ENCODE results near the gene GRM3.
"Not testable (repeated sequence)": the region's sequence is repeated elsewhere in the genome, so short reads cannot be mapped to it uniquely, and the experiment has no call there.

The GRM3 gene
- 0 reads per million in 4 donors for total RNA-seq

GRCh38 chr7:86643561-86644281 is at the start of gene GRM3:
Gene GRM3, plus strand, starts transcription at chr7:86643909. Its CDS starts 121,237 bp downstream, at chr7:86765146.
- DNase-seq = no peak

DNA sequence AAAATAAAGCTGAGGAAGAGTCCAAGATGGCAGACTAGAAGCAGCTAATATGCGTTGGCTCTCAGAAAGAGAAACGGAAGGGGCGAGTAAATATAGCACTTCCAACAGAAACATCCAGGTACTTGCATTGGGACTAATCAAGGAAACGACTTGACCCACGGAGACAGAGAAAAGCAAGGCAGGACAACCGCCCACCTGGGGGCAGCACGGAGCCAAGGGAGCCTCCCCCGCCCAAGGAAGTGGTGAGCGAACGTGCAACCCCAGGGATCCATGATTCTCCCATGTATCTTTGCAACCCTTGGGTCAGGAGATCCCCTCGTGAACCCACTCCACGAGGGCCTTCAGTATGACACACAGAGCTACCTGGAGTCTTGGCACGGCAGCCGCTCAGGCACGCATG is 45.4 kb upstream of the GRM3 start:
- no peak for DNase-seq

DNA sequence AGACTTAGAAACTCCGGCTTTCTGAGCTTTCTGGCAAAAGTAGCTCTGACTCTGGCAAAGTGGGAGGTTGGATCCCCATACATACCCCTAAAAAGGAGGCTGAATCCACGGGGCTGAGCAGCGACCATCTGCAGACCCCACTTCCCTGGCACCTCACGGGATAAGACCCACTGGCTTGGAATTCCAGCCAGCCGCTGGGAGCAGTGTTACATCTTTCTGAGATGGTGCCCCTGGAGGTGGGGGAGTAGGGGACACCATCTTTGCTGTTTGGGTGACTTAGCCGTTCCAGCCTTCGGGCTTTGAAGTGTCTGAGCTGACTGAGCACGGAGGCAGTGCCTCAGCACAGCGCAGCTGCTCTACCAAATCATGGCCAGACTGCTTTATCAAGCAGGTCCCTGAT is 45.0 kb upstream of the GRM3 start:
- no peak for DNase-seq

DNA sequence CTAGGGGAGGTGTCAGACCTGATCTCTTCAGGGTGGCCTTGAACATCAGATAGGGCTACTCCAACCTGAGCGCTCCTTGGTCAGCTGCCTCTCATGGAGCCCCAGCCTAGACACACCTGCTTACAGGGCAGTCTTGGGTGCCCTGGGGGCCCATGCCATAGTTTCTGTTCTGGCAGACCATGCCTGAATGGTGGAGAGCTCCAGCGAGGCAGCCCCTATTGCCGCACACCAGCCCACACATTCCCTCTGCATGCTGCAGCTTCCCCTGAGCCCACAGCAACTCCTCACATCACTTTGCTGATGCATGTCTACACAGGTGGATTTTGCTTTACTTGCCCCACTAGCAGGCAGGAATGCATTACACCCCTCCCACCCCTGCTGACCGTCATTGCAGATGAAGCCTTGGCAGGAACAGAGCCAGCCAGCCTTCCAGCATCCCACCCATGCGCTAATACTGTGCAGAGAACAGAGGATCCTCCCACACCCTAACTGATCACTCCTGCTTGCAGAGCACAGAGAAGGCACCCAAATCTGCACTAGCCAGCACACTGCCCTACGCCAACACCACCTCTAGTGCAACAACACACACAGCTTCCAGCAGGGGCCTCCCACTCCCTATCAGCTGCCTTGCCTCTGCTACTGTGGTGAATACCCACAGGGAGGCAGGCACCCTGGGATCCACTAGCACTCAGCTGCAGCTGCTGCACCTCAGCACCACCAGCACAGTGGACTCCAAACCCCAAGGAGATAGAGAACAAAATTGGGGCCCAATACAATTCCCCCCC is 43.0 kb upstream of the GRM3 start:
- no peak for DNase-seq

- DNase-seq = not testable (repeated sequence)
Observed at GRCh38 chr7:86615711-86616110, 28.0 kb upstream of the GRM3 start.

DNA sequence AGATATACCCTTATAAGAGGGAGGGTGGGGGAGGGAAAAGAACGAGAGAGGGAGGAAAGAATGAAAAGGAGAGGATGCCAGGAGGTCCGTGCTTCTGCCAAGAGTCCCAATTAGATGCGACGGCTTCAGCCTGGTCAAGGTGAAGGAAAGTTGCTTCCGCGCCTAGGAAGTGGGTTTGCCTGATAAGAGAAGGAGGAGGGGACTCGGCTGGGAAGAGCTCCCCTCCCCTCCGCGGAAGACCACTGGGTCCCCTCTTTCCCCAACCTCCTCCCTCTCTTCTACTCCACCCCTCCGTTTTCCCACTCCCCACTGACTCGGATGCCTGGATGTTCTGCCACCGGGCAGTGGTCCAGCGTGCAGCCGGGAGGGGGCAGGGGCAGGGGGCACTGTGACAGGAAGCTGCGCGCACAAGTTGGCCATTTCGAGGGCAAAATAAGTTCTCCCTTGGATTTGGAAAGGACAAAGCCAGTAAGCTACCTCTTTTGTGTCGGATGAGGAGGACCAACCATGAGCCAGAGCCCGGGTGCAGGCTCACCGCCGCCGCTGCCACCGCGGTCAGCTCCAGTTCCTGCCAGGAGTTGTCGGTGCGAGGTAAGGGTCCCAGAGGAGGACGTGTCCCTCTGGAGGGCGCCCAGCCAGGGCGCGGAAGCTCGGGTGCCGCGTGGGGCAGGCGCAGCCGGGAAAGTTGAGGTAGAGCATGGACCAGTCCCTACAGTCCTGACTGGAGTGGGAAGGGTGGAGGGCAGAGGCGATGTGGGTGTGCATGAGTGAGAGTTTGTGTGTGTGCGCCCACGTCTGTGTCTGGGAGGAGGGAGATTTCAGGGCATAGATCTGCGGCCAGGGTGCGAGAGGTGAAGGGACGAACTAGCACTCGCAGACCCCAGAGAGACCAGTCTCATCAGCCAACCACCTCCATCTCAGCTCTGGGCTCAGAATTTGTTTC is 844 bp downstream of the GRM3 start:
- DNase-seq = no peak

DNA sequence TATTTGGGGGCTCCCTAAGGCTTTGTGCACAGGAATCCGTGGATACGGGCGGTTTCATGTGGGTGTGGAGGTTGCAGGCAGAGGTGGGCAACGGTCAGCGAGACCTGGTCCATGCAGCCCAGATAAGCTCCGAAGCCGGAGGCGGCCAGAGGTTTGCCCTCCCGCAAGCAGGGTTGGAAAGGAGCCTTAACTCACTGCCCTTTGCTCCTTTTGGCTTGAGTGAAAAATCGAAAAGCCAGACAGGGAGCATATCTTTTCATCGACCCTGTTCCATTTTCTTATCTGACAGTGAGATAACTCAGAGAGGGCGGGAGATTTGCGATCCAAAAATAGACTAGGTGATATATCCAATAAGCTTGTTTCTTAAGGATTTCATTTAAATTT is 1.5 kb downstream of the GRM3 start:
- DNase-seq = no peak

DNA sequence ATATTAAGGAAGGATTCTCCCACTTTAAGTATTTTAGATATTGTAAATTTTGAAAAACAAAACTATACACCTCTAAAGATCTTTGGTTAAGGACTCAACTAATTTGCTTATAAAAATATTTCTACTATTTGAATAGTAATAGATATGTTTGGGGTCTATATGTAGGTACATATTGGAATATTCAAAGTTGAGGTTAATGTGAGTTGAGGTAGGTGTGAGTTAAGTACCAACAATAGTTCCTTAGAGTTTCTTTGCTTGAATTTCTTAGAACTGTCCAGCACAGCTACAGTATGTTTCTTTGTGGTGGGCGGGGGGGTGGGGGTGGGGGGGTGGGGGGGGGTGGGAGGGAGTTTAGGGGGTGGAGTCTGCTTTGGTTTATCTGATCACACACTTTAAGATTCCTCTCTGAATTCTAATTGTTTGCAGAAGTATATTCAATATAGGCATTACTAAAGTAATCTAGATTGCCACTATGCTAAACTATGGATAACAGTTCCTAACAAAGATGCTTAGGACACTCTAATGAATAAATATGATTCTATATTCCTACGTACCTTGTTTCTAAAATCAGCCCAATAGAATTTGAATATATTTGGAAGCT is 2.1 kb downstream of the GRM3 start:
- DNase-seq = no peak

DNA sequence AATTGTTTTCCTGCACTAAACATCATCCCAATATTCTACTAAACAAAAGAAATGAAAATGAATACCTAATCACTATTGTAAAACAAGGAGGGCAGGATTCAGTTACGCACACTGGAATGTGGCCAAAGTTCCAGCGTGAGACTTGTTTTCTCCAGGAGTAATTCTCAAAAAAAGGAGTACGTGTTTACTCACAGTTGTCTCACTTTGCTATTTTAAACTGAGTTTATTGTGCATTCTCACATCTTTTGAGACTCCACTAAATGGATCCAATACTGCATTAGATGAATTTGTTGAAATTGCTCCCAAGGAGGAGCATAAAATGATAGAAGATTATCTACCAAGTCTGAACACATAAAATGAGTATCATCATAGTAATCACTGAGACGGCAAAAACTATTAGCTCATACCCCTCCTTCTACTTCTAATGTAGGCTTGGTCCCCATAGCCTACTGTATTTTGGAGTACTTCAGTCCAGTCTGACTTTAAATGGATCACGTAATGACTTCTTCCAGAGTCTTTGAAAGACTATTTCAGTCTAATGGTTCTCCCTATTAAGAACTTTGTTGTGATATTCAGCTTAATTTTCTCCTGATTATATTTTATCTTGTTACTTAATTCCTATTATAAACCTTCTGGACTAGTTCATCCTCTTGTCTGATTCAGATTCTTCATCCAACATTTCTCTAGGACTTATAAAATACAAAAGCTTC is 3.8 kb downstream of the GRM3 start:
- no peak for DNase-seq

DNA sequence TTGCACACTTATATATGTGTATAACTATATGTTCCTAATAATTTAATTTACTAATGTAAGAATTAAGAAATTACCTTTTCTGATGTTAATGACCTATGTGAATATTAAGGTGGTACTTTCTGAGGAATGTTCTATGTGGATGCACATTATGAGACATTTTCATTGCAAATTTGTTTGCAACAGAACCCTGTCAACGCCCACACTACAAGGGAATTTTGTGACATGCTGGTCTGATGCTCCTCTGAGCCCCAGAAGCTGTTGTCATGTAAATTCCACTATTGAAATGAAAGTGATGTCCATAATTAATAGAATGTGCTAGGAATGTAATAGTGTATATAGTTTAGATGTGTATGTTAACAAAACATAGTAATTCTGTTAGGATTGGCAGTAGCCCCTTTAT is 4.5 kb downstream of the GRM3 start:
- no peak for DNase-seq

DNA sequence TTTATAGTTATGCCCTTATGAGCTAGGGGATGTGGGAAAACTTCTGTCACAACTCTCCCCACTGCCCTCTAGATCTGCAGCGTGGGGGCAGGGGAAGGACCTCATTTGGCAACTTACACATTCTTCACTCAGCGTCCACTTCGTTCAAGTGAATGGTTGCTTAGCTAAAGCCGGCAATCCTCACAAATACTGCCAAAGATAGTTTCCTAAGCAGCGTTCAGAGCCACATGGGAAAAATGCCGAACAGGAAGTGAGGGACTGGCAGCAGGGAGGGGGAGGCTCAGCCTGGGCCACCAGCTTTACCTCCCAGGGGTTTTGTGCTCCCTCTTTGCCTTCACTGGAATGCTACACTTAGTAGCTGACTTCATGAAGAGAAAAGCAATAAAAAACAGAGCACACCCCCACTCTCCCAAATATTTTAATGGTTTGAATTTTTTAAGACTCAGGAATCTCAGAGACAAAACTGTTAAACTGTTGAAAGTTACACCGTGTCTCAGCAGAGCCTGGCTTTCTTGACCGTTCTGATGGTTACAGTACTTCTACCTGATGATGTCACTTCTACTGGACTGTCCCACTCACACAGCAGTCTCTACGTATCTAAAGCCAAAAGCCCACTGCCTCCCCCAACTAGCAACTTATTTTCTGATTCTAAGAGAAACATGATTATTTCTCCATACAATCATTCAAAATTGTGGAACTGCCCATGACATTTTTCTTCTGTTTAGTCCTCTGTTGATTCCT is 10.4 kb downstream of the GRM3 start:
- DNase-seq = no peak

DNA sequence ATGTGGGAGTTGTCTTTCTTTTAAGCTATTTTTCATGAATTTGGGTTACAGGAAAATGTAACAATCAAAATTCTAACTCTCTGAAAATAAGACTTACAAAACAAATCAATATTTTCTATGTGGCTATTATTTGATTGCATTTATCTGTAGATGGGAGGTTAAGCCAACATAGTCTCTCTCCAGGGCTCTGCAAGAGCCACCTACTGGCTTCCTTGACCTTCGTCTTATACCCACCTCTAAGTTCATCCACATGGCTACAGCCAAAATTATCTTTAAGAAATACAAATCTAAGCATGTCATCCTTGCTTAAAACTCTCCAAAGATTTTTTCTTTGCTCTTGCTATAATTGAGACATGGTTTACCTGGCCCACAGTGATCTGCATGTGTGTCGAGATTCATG is 14.2 kb downstream of the GRM3 start:
- DNase-seq = no peak

DNA sequence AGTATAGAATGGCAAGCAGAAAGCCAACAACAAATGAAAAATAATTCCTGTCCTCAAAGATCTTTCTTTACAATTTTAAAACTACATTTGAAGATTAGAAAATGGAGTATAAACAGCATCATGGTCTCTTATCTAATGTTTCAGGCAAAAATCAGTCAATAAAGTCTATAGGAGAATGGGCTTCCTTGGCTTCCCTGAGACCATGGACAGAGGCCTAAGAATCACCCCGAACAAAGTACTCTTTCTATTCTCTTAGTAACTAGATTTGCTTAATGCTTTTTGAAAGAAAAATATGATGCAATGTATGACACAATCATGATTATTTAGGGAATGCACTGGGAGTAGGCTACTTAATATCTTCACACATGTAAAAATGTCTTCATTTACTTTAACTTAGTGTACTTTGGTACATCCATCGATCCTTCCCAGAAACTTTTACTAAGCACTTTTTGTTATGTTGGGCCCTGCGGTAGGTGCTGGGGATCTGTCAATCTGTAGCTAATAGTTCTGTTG is 17.3 kb downstream of the GRM3 start:
- DNase-seq = no peak

DNA sequence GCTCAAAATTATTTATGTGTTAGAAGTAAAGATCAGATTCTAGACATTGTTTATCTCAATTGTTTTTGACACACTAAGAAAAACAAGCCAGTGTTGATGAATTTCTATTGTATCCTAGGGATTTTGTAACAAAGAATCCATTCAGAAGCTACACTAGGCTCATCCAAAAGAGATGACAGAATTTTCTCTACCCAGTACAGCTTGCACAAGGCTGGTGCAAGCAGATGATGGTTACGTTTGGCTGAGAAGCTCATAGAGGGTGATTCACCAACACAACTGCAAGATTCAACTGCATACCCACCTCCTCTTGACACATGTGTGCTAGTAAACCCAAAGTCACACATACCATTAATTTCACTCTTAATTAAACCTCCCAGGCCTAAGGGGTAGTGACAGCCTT is 20.8 kb downstream of the GRM3 start:
- DNase-seq = no peak

DNA sequence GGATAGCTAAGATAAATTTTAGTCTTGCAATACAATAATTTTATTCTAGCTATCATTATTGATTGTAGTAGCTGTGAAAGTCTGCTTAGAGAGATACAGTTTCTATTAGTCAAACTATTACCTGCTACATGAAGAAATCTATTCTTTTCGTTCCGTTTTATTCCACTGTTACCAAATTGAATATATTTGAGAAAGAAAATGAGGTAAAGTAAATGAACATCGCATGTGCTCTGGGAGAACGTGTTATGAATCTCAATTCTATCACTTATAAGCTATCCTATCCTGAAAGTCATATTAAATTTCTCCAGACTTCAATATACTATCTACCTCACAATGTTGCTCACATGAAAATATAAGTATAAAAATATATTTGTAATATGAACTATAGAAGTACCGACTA is 21.3 kb downstream of the GRM3 start:
- no peak for DNase-seq

DNA sequence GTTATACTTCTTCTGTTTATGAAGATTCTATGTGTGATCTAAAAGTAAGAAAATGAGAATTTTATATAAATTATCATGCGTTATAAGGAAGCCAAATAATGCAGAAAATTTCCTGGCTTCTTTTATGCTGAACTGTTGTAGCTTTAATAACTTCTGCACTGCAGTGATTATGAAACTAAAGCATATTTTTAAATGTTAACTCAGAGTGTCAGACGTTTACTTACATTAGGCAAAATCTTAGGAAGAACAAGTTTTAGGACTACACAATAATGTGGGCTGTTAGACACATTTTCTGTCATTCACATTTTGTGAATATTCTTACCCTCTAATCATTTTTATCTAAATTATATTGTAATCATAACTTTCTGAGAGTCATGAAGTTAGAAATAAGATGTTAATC is 22.0 kb downstream of the GRM3 start:
- DNase-seq = no peak

- no peak for DNase-seq
Observed at GRCh38 chr7:86667732-86668131, 24.0 kb downstream of the GRM3 start.

GRCh38 chr7:86668315-86668714 is 24.6 kb downstream of the GRM3 start:
- DNase-seq = no peak

DNA sequence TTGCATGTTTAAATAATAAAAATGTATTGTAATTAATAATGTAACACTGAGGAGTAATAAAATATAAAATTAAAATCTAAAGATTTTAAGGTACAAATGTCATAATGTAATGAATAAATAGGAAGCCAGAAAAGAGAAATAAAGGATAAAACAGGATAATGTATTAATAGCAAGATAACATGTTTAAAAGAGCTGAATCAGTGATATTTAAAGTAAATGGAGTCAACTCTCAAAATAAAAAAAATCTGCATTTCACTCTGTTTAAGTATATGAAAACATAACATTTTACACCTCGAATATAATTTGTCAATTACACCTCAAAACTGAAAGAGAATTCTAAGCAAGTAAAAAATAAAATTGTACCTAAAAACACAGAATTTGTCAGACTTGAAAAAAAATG is 44.1 kb downstream of the GRM3 start:
- DNase-seq = no peak

- DNase-seq = no peak
Observed at GRCh38 chr7:86689363-86689762, 45.7 kb downstream of the GRM3 start.

GRCh38 chr7:86692755-86693154 is 49.0 kb downstream of the GRM3 start:
- DNase-seq = no peak

Measured in T-helper 1 cell (primary cell).